Body of pancreas (tissue), 4 donors: ENCODE measurements around the gene TGFBR3.

Source experiments
- CTCF ChIP-seq, 7 experiments: fragments of 450-650 bp in 4 of 7; fragments of 200-600 bp in 3 of 7; sonication (generic) in 3 of 7; IDR thresholded peaks; one replicate each; pipeline ENCODE4 v1.5.1; 2016 to 2019; ENCODE audit warnings: antibody characterized with exemption in 7 of 7
- POLR2A ChIP-seq, 3 donors: fragments of 450-650 bp; IDR thresholded peaks; one replicate each; pipeline ENCODE4 v1.6.1; 2016; ENCODE audit warnings: antibody characterized with exemption in 3 of 3, mild to moderate bottlenecking in 2 of 3

- TF ChIP-seq CTCF (IDR thresholded peaks at IDR 0.05) (no peak), POLR2A (IDR thresholded peaks at IDR 0.05) (no peak)
These were observed 124.6 kb downstream of the TGFBR3 start for GRCh38 chr1:91761295-91761721.
